Measurements from ENCODE around the gene NRL. TPM values are rescaled to one million over a fixed set of nuclear protein-coding genes. Genes with fewer than 3 reads are reported as not detected.
A peak's percentile ranks its signal among the peaks of the same experiment; 100 is the strongest.

Gene NRL
- total and polyA plus RNA-seq, 2 donors from 2014 or later, result 4.9 to 5.5 TPM

DNA sequence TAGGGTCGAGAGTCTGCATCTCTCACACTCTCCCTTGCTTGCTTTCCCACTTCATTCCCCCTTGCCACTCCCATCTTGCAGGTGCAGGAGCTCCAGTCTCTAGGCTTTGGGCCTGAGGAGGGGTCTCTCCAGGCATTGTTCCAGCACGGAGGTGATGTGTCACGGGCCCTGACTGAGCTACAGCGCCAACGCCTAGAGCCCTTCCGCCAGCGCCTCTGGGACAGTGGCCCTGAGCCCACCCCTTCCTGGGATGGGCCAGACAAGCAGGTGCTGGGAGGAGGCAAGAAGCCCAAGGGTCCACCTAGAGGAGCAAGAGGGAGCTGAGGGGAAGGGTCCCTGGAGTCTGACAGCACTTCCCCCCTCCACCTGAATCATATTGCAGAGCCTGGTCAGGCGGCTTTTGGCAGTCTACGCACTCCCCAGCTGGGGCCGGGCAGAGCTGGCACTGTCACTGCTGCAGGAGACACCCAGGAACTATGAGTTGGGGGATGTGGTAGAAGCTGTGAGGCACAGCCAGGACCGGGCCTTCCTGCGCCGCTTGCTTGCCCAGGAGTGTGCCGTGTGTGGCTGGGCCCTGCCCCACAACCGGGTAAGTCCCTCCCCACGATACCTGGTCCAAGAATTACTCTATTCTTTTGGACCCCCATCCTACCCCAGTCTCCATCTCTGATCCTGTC is 36.8 kb upstream of the NRL start:
- Histone ChIP-seq H3K4me1 (ENCODE audit: control insufficient read depth in 2 of 3, insufficient read depth in 2 of 3, low read depth in 1 of 3, low read length in 3 of 3) (peaks cover 0 to 7% (median 0%) of the 10 kb centered on the region in 3 donors), H3K27ac (ENCODE audit: low read depth in 2 of 2, low read length in 2 of 2) (no peak overlapping the region), H3K4me3 (ENCODE audit: low read length in 3 of 3) (no peak overlapping the region), H3K9ac (ENCODE audit: low read length in 3 of 3) (no peak overlapping the region), H3K36me3 (ENCODE audit: control insufficient read depth in 2 of 3, insufficient read depth in 3 of 3, low read length in 3 of 3) (peaks cover 7 to 50% (median 46%) of the 10 kb centered on the region in 3 donors), H3K27me3 (ENCODE audit: control insufficient read depth, insufficient read depth, low read length) (no peaks in the 10 kb centered on the region), H3K9me3 (ENCODE audit: control insufficient read depth in 2 of 3, insufficient read depth in 1 of 3, low read length in 3 of 3) (no peaks in the 10 kb centered on the region)
- DNase-seq, result peak in 1 of 5 donors; percentile 63
- intact Hi-C loops (cut with DNase I), result no loop called here
- no peak for FAIRE-seq
- TF ChIP-seq, protein P1, sequence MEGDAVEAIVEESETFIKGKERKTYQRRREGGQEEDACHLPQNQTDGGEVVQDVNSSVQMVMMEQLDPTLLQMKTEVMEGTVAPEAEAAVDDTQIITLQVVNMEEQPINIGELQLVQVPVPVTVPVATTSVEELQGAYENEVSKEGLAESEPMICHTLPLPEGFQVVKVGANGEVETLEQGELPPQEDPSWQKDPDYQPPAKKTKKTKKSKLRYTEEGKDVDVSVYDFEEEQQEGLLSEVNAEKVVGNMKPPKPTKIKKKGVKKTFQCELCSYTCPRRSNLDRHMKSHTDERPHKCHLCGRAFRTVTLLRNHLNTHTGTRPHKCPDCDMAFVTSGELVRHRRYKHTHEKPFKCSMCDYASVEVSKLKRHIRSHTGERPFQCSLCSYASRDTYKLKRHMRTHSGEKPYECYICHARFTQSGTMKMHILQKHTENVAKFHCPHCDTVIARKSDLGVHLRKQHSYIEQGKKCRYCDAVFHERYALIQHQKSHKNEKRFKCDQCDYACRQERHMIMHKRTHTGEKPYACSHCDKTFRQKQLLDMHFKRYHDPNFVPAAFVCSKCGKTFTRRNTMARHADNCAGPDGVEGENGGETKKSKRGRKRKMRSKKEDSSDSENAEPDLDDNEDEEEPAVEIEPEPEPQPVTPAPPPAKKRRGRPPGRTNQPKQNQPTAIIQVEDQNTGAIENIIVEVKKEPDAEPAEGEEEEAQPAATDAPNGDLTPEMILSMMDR (IDR thresholded peaks at IDR 0.05; ENCODE audit: borderline replicate concordance, extremely low read depth, insufficient read depth), result no peak

DNA sequence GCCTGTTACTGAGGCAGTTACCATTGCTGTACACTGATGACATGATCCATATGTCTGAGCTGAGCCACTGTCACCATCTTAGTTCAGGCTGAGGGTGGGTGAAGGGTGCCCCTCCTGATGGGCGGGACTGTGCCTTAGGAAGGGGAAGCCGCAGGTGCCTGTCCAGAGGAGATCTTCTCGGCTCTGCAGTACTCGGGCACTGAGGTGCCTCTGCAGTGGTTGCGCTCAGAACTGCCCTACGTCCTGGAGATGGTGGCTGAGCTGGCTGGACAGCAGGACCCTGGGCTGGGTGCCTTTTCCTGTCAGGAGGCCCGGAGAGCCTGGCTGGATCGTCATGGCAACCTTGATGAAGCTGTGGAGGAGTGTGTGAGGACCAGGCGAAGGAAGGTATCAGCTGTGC is 36.2 kb upstream of the NRL start:
- Histone ChIP-seq H3K27ac (ENCODE audit: low read depth in 2 of 2, low read length in 2 of 2) (no peak overlapping the region), H3K27me3 (ENCODE audit: control insufficient read depth, insufficient read depth, low read length) (no peaks in the 10 kb centered on the region), H3K36me3 (ENCODE audit: control insufficient read depth in 2 of 3, insufficient read depth in 3 of 3, low read length in 3 of 3) (peaks cover 7 to 50% (median 44%) of the 10 kb centered on the region in 3 donors), H3K4me3 (ENCODE audit: low read length in 3 of 3) (no peak overlapping the region), H3K9me3 (ENCODE audit: control insufficient read depth in 2 of 3, insufficient read depth in 1 of 3, low read length in 3 of 3) (no peaks in the 10 kb centered on the region), H3K4me1 (ENCODE audit: control insufficient read depth in 2 of 3, insufficient read depth in 2 of 3, low read depth in 1 of 3, low read length in 3 of 3) (peaks cover 0 to 9% (median under 1%) of the 10 kb centered on the region in 3 donors), H3K9ac (ENCODE audit: low read length in 3 of 3) (no peak overlapping the region)
- FAIRE-seq, result no peak
- peak in 1 of 5 donors; percentile 41 for DNase-seq
- intact Hi-C loops (cut with DNase I), result no loop called here
- TF ChIP-seq, protein P1 (IDR thresholded peaks at IDR 0.05; ENCODE audit: borderline replicate concordance, extremely low read depth, insufficient read depth), result no peak

DNA sequence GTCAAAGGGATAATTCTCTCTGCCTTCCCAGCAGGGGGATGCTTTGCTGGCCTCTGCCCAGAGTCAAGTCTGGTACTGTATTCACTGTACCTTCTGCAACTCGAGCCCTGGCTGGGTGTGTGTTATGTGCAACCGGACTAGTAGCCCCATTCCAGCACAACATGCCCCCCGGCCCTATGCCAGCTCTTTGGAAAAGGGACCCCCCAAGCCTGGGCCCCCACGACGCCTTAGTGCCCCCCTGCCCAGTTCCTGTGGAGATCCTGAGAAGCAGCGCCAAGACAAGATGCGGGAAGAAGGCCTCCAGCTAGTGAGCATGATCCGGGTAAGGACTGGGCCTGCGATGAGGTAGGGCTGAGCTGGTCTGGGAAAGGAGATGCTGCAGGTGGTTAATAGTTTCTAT is 35.8 kb upstream of the NRL start:
- no peak overlapping the region for H3K4me3 ChIP-seq (ENCODE audit: low read length in 3 of 3)
- H3K9me3 ChIP-seq (ENCODE audit: control insufficient read depth in 2 of 3, insufficient read depth in 1 of 3, low read length in 3 of 3), result no peaks in the 10 kb centered on the region
- intact Hi-C loops (cut with DNase I), result no loop called here
- DNase-seq (no peak), FAIRE-seq (no peak)
- H3K27ac ChIP-seq (ENCODE audit: low read depth in 2 of 2, low read length in 2 of 2), result no peak overlapping the region
- peaks cover 2 to 14% (median 3%) of the 10 kb centered on the region in 3 donors for H3K4me1 ChIP-seq (ENCODE audit: control insufficient read depth in 2 of 3, insufficient read depth in 2 of 3, low read depth in 1 of 3, low read length in 3 of 3)
- TF ChIP-seq, protein P1 (IDR thresholded peaks at IDR 0.05; ENCODE audit: borderline replicate concordance, extremely low read depth, insufficient read depth), result no peak
- peaks cover 4 to 46% (median 40%) of the 10 kb centered on the region in 3 donors for H3K36me3 ChIP-seq (ENCODE audit: control insufficient read depth in 2 of 3, insufficient read depth in 3 of 3, low read length in 3 of 3)
- no peak overlapping the region for H3K9ac ChIP-seq (ENCODE audit: low read length in 3 of 3)
- H3K27me3 ChIP-seq (ENCODE audit: control insufficient read depth, insufficient read depth, low read length), result no peaks in the 10 kb centered on the region
